ENCODE results near the gene NFATC2.

Gene NFATC2

GRCh38 chr20:51560550-51561307, 18.2 kb upstream of the NFATC2 start:
- TF ChIP-seq TCF12 (IDR thresholded peaks at IDR 0.05; ENCODE audit: low read depth) (no peak), CREB1 (IDR thresholded peaks at IDR 0.05; ENCODE audit: low read depth) (no peak), TAF1 (IDR thresholded peaks at IDR 0.05; ENCODE audit: low read depth) (no peak), USF1 (IDR thresholded peaks at IDR 0.05) (no peak), CEBPB (IDR thresholded peaks at IDR 0.05) (no peak), TEAD4 (IDR thresholded peaks at IDR 0.05) (no peak), EGR1 (IDR thresholded peaks at IDR 0.05) (no peak), NFIC (IDR thresholded peaks at IDR 0.05) (no peak), FOXM1 (IDR thresholded peaks at IDR 0.05; ENCODE audit: borderline replicate concordance, low read depth) (no peak), EP300 (IDR thresholded peaks at IDR 0.05; ENCODE audit: borderline replicate concordance) (no peak), YY1 (IDR thresholded peaks at IDR 0.05; ENCODE audit: low read depth) (no peak), RAD21 (IDR thresholded peaks at IDR 0.05; ENCODE audit: low read depth) (no peak), ZBTB7A (IDR thresholded peaks at IDR 0.05; ENCODE audit: low read depth) (no peak)
- TF ChIP-seq, protein P1, sequence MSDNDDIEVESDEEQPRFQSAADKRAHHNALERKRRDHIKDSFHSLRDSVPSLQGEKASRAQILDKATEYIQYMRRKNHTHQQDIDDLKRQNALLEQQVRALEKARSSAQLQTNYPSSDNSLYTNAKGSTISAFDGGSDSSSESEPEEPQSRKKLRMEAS (IDR thresholded peaks at IDR 0.05) = no peak
- TF ChIP-seq, protein P2, sequence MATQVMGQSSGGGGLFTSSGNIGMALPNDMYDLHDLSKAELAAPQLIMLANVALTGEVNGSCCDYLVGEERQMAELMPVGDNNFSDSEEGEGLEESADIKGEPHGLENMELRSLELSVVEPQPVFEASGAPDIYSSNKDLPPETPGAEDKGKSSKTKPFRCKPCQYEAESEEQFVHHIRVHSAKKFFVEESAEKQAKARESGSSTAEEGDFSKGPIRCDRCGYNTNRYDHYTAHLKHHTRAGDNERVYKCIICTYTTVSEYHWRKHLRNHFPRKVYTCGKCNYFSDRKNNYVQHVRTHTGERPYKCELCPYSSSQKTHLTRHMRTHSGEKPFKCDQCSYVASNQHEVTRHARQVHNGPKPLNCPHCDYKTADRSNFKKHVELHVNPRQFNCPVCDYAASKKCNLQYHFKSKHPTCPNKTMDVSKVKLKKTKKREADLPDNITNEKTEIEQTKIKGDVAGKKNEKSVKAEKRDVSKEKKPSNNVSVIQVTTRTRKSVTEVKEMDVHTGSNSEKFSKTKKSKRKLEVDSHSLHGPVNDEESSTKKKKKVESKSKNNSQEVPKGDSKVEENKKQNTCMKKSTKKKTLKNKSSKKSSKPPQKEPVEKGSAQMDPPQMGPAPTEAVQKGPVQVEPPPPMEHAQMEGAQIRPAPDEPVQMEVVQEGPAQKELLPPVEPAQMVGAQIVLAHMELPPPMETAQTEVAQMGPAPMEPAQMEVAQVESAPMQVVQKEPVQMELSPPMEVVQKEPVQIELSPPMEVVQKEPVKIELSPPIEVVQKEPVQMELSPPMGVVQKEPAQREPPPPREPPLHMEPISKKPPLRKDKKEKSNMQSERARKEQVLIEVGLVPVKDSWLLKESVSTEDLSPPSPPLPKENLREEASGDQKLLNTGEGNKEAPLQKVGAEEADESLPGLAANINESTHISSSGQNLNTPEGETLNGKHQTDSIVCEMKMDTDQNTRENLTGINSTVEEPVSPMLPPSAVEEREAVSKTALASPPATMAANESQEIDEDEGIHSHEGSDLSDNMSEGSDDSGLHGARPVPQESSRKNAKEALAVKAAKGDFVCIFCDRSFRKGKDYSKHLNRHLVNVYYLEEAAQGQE (IDR thresholded peaks at IDR 0.05; ENCODE audit: low read depth) = no peak

- TF ChIP-seq FOXM1 (IDR thresholded peaks at IDR 0.05; ENCODE audit: borderline replicate concordance, low read depth) = no peak
- TF ChIP-seq ZBTB7A (IDR thresholded peaks at IDR 0.05; ENCODE audit: low read depth) = no peak
- no peak for TF ChIP-seq CREB1 (IDR thresholded peaks at IDR 0.05; ENCODE audit: low read depth)
- TF ChIP-seq TEAD4 (IDR thresholded peaks at IDR 0.05) = no peak
- TF ChIP-seq TAF1 (IDR thresholded peaks at IDR 0.05; ENCODE audit: low read depth) = no peak
- TF ChIP-seq TCF12 (IDR thresholded peaks at IDR 0.05; ENCODE audit: low read depth) = no peak
These were observed 17.5 kb upstream of the NFATC2 start for GRCh38 chr20:51560042-51560441.

DNA sequence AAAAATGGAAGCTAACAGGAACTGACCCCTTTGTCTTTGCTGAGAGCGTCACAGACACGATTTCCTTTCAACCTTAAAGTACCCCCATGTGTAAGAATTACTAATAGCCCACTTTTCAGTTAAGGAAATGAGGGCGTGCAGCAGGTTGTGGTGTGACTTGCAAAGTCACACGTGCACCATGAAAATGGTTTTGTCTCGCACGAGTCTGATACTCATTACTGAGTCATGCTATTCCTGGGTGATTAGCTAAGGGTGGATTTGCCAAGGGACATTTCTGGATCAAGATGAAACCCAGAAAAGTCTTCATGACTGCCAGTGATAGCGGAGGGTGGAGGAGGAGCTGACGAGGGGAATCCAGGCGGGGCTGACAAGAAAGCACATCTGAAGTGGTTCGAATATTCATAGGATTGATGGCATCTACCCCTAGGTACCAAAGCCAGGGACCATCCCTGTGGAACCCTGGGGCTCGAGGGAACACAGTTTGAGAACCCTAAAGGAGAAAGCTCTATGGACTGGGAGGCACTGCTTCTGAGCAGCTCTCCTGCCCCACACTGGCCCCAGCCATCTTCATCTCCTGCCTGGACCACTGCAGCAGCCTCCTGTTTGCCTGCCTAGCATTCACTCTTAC, 12.1 kb upstream of the NFATC2 start:
- TF ChIP-seq EGR1 (IDR thresholded peaks at IDR 0.05) (no peak), CEBPB (IDR thresholded peaks at IDR 0.05) (no peak), YY1 (IDR thresholded peaks at IDR 0.05; ENCODE audit: low read depth) (no peak), TAF1 (IDR thresholded peaks at IDR 0.05; ENCODE audit: low read depth) (no peak), FOXM1 (IDR thresholded peaks at IDR 0.05; ENCODE audit: borderline replicate concordance, low read depth) (no peak)
- TF ChIP-seq, protein P1 (IDR thresholded peaks at IDR 0.05) = no peak
- TF ChIP-seq, protein P2 (IDR thresholded peaks at IDR 0.05; ENCODE audit: low read depth) = no peak

- no peak for TF ChIP-seq TCF12 (IDR thresholded peaks at IDR 0.05; ENCODE audit: low read depth)
- no peak for TF ChIP-seq RAD21 (IDR thresholded peaks at IDR 0.05; ENCODE audit: low read depth)
- no peak for TF ChIP-seq TEAD4 (IDR thresholded peaks at IDR 0.05)
- no peak for TF ChIP-seq TAF1 (IDR thresholded peaks at IDR 0.05; ENCODE audit: low read depth)
- TF ChIP-seq, protein P1 (IDR thresholded peaks at IDR 0.05) = no peak
These were observed 11.5 kb upstream of the NFATC2 start for GRCh38 chr20:51553897-51554486.

GRCh38 chr20:51551186-51551585, 8.7 kb upstream of the NFATC2 start:
- TF ChIP-seq, protein P1 (IDR thresholded peaks at IDR 0.05) = no peak

GRCh38 chr20:51549474-51549873, 7.0 kb upstream of the NFATC2 start:
- TF ChIP-seq TAF1 (IDR thresholded peaks at IDR 0.05; ENCODE audit: low read depth) (no peak), NFIC (IDR thresholded peaks at IDR 0.05) (no peak), TEAD4 (IDR thresholded peaks at IDR 0.05) (no peak), CREB1 (IDR thresholded peaks at IDR 0.05; ENCODE audit: low read depth) (no peak), USF1 (IDR thresholded peaks at IDR 0.05) (no peak), RAD21 (IDR thresholded peaks at IDR 0.05; ENCODE audit: low read depth) (no peak), CEBPB (IDR thresholded peaks at IDR 0.05) (no peak), FOXM1 (IDR thresholded peaks at IDR 0.05; ENCODE audit: borderline replicate concordance, low read depth) (no peak), YY1 (IDR thresholded peaks at IDR 0.05; ENCODE audit: low read depth) (no peak), ZBTB7A (IDR thresholded peaks at IDR 0.05; ENCODE audit: low read depth) (no peak), EGR1 (IDR thresholded peaks at IDR 0.05) (no peak), EP300 (IDR thresholded peaks at IDR 0.05; ENCODE audit: borderline replicate concordance) (no peak), TCF12 (IDR thresholded peaks at IDR 0.05; ENCODE audit: low read depth) (no peak)
- TF ChIP-seq, protein P2 (IDR thresholded peaks at IDR 0.05; ENCODE audit: low read depth) = no peak
- TF ChIP-seq, protein P1 (IDR thresholded peaks at IDR 0.05) = no peak
